ENCODE measurements around the gene NPHP4.

The NPHP4 gene

DNA sequence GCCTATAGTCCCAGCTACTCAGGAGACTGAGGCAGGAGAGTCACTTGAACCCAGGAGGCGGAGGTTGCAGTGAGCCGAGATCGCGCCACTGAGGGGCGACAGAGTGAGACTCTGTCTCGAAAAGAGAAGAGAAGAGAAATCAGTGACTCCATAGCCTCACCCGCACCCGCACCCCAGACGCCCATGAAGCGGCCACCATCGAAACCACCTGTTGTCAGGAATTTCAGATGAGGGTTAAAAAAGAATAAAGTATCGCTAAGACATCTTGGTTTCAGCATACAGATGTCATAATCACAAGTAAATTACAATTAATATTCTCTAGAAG, 47.4 kb downstream of the NPHP4 start:
- H3K9me3 ChIP-seq (ENCODE audit: control insufficient read depth, insufficient read depth, low read length) = no peaks in the 10 kb centered on the region
- H3F3A ChIP-seq (ENCODE audit: control insufficient read depth, insufficient read depth) = no peaks in the 10 kb centered on the region
- H4K20me1 ChIP-seq (ENCODE audit: control insufficient read depth, insufficient read depth, low read depth, low read length) = no peaks in the 10 kb centered on the region
- no peaks in the 10 kb centered on the region for H3K27me3 ChIP-seq (ENCODE audit: control insufficient read depth, low read length)
- H3K4me3 ChIP-seq (ENCODE audit: low read length) = no peak overlapping the region
- no peaks in the 10 kb centered on the region for H3K4me1 ChIP-seq (ENCODE audit: control insufficient read depth, low read length)
- no peaks in the 10 kb centered on the region for H3K79me2 ChIP-seq (ENCODE audit: control insufficient read depth, low read length)
- no peaks in the 10 kb centered on the region for H3K9me2 ChIP-seq (replicated peaks; ENCODE audit: control insufficient read depth, low read length)
- no peak overlapping the region for H3K4me2 ChIP-seq (ENCODE audit: low read length)
- no peaks in the 10 kb centered on the region for H3K36me3 ChIP-seq (ENCODE audit: control insufficient read depth, low read length)
- no peak for TF ChIP-seq EZH2phosphoT487 (IDR thresholded peaks at IDR 0.05; ENCODE audit: borderline replicate concordance, low read length)
- TF ChIP-seq, protein P1, sequence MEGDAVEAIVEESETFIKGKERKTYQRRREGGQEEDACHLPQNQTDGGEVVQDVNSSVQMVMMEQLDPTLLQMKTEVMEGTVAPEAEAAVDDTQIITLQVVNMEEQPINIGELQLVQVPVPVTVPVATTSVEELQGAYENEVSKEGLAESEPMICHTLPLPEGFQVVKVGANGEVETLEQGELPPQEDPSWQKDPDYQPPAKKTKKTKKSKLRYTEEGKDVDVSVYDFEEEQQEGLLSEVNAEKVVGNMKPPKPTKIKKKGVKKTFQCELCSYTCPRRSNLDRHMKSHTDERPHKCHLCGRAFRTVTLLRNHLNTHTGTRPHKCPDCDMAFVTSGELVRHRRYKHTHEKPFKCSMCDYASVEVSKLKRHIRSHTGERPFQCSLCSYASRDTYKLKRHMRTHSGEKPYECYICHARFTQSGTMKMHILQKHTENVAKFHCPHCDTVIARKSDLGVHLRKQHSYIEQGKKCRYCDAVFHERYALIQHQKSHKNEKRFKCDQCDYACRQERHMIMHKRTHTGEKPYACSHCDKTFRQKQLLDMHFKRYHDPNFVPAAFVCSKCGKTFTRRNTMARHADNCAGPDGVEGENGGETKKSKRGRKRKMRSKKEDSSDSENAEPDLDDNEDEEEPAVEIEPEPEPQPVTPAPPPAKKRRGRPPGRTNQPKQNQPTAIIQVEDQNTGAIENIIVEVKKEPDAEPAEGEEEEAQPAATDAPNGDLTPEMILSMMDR (IDR thresholded peaks at IDR 0.05; ENCODE audit: low read depth, low read length, poor library complexity, severe bottlenecking) = no peak
- H3K27ac ChIP-seq (ENCODE audit: low read depth, low read length) = no peak overlapping the region

DNA sequence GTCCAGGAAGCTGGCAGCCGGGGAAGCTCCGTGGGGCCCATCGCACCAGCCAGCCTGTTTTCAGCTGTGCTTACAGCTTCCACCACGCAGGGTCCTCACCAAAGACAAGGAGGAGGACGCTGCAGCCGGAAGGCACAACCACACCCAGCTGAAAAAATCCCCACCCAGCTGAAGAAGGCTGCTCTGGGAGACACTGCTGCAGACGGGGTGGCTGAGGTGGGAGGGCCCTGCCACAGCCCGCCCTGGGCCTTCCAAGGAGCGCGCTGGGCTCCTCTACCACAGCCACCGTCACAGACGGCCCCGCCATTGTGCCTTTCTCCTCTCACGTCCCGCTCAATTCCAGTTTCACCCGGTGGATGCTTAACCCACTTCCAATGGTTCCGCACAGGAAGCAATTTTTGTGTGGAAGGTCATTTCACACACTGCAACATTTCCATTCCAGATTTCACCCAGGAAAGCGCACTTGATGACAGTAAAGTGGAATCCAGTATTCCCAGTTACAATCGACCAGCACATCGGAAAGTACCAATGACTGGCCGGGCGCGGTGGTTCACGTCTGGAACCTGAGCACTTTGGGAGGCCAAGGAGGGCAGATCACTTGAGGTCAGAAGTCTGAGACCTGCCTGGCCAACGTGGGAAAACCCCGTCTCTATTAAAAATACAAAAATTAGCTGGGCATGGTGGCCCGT, 47.9 kb downstream of the NPHP4 start:
- no peak overlapping the region for H3K27ac ChIP-seq (ENCODE audit: low read depth, low read length)
- H3K79me2 ChIP-seq (ENCODE audit: control insufficient read depth, low read length) = no peaks in the 10 kb centered on the region
- no peaks in the 10 kb centered on the region for H4K20me1 ChIP-seq (ENCODE audit: control insufficient read depth, insufficient read depth, low read depth, low read length)
- H3F3A ChIP-seq (ENCODE audit: control insufficient read depth, insufficient read depth) = no peaks in the 10 kb centered on the region
- H3K36me3 ChIP-seq (ENCODE audit: control insufficient read depth, low read length) = no peaks in the 10 kb centered on the region
- no peaks in the 10 kb centered on the region for H3K9me3 ChIP-seq (ENCODE audit: control insufficient read depth, insufficient read depth, low read length)
- no peak overlapping the region for H3K4me3 ChIP-seq (ENCODE audit: low read length)
- no peak for TF ChIP-seq EZH2phosphoT487 (IDR thresholded peaks at IDR 0.05; ENCODE audit: borderline replicate concordance, low read length)
- TF ChIP-seq, protein P1 (IDR thresholded peaks at IDR 0.05; ENCODE audit: low read depth, low read length, poor library complexity, severe bottlenecking) = no peak
- no peaks in the 10 kb centered on the region for H3K27me3 ChIP-seq (ENCODE audit: control insufficient read depth, low read length)
- no peaks in the 10 kb centered on the region for H3K9me2 ChIP-seq (replicated peaks; ENCODE audit: control insufficient read depth, low read length)
- no peaks in the 10 kb centered on the region for H3K4me1 ChIP-seq (ENCODE audit: control insufficient read depth, low read length)
- H3K4me2 ChIP-seq (ENCODE audit: low read length) = no peak overlapping the region

- Histone ChIP-seq H3K4me2 (ENCODE audit: low read length) (no peak overlapping the region), H3K27me3 (ENCODE audit: control insufficient read depth, low read length) (no peaks in the 10 kb centered on the region), H3K36me3 (ENCODE audit: control insufficient read depth, low read length) (no peaks in the 10 kb centered on the region), H3K9me3 (ENCODE audit: control insufficient read depth, insufficient read depth, low read length) (no peaks in the 10 kb centered on the region), H3K79me2 (ENCODE audit: control insufficient read depth, low read length) (no peaks in the 10 kb centered on the region), H3K4me3 (ENCODE audit: low read length) (no peak overlapping the region), H3F3A (ENCODE audit: control insufficient read depth, insufficient read depth) (no peaks in the 10 kb centered on the region), H3K9me2 (replicated peaks; ENCODE audit: control insufficient read depth, low read length) (no peaks in the 10 kb centered on the region), H3K27ac (ENCODE audit: low read depth, low read length) (no peak overlapping the region), H3K4me1 (ENCODE audit: control insufficient read depth, low read length) (no peaks in the 10 kb centered on the region), H4K20me1 (ENCODE audit: control insufficient read depth, insufficient read depth, low read depth, low read length) (no peaks in the 10 kb centered on the region)
- TF ChIP-seq EZH2phosphoT487 (IDR thresholded peaks at IDR 0.05; ENCODE audit: borderline replicate concordance, low read length) = no peak
- TF ChIP-seq, protein P1 (IDR thresholded peaks at IDR 0.05; ENCODE audit: low read depth, low read length, poor library complexity, severe bottlenecking) = no peak
These were observed 48.7 kb downstream of the NPHP4 start for GRCh38 chr1:5943343-5944124.
